ENCODE results near the gene KRT9. TPM values are rescaled to one million over a fixed set of nuclear protein-coding genes. Genes with fewer than 3 reads are reported as not detected.
"Not testable (repeated sequence)": the region's sequence is repeated elsewhere in the genome, so short reads cannot be mapped to it uniquely, and the experiment has no call there.

The KRT9 gene
- total and polyA plus RNA-seq, 9 donors: 0.12 TPM; not detected in 8

GRCh38 chr17:41578971-41579370, 7.1 kb upstream of the KRT9 start:
- H3K27ac ChIP-seq (ENCODE audit: low read length): no peak overlapping the region
- H3K9me3 ChIP-seq (replicated peaks; ENCODE audit: control insufficient read depth, low read depth, low read length): no peaks in the 10 kb centered on the region
- 72% methylated on average over 4 of the region's 5 CpGs for WGBS (ENCODE audit: insufficient coverage)
- H3K4me3 ChIP-seq (ENCODE audit: low read length): no peak overlapping the region
- H3K27me3 ChIP-seq (ENCODE audit: control insufficient read depth, insufficient read depth, low read length): peaks cover 16% of the 10 kb centered on the region
- no peak for DNase-seq
- H3K36me3 ChIP-seq (ENCODE audit: control insufficient read depth, insufficient read depth, low read length): no peaks in the 10 kb centered on the region
- peaks cover 2% of the 10 kb centered on the region for H3K4me1 ChIP-seq (ENCODE audit: control insufficient read depth, insufficient read depth, low read length)

- Histone ChIP-seq H3K4me3 (ENCODE audit: low read length) (no peak overlapping the region), H3K27ac (ENCODE audit: low read length) (no peak overlapping the region), H3K27me3 (ENCODE audit: control insufficient read depth, insufficient read depth, low read length) (peaks cover 17% of the 10 kb centered on the region), H3K4me1 (ENCODE audit: control insufficient read depth, insufficient read depth, low read length) (peaks cover 2% of the 10 kb centered on the region), H3K9me3 (replicated peaks; ENCODE audit: control insufficient read depth, low read depth, low read length) (no peaks in the 10 kb centered on the region), H3K36me3 (ENCODE audit: control insufficient read depth, insufficient read depth, low read length) (no peaks in the 10 kb centered on the region)
- whole genome bisulfite sequencing (ENCODE audit: insufficient coverage): no CpG with 5 or more reads among the region's 1 CpG
- no peak for DNase-seq
Observed at GRCh38 chr17:41578538-41578937, 6.7 kb upstream of the KRT9 start.

DNA sequence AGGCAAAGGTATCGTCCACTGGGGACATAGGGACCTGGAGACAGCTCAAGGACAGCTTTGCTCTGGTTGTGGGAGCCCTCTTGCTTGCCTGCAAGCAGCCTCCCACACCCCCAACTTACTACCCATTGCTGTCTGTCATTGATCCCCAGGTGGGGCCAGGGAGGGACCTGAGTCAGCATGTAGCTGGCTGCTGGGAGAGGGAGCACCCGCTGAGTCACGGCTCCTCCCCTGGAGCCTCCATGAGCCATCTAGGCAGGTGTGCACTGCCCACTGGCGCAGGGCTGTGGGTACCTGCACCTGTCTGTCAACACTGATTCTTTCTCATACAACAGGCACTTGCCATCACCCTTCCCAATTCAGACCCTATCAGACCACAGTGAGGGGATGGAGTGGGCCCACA, 4.9 kb upstream of the KRT9 start:
- H3K9me3 ChIP-seq (replicated peaks; ENCODE audit: control insufficient read depth, low read depth, low read length); H3K36me3 ChIP-seq (ENCODE audit: control insufficient read depth, insufficient read depth, low read length); DNase-seq; H3K4me1 ChIP-seq (ENCODE audit: control insufficient read depth, insufficient read depth, low read length); H3K4me3 ChIP-seq (ENCODE audit: low read length); H3K27ac ChIP-seq (ENCODE audit: low read length): not testable (repeated sequence)
- WGBS (ENCODE audit: insufficient coverage): no CpG with 5 or more reads among the region's 4 CpGs
- H3K27me3 ChIP-seq (ENCODE audit: control insufficient read depth, insufficient read depth, low read length): peaks cover 34% of the 10 kb centered on the region

GRCh38 chr17:41575336-41575735, 3.5 kb upstream of the KRT9 start:
- Histone ChIP-seq H3K4me1 (ENCODE audit: control insufficient read depth, insufficient read depth, low read length) (peaks cover 2% of the 10 kb centered on the region), H3K36me3 (ENCODE audit: control insufficient read depth, insufficient read depth, low read length) (no peaks in the 10 kb centered on the region), H3K9me3 (replicated peaks; ENCODE audit: control insufficient read depth, low read depth, low read length) (no peaks in the 10 kb centered on the region), H3K27me3 (ENCODE audit: control insufficient read depth, insufficient read depth, low read length) (peaks cover 35% of the 10 kb centered on the region), H3K27ac (ENCODE audit: low read length) (no peak overlapping the region), H3K4me3 (ENCODE audit: low read length) (no peak overlapping the region)
- DNase-seq: no peak
- WGBS (ENCODE audit: insufficient coverage): no CpG with 5 or more reads among the region's 3 CpGs

DNA sequence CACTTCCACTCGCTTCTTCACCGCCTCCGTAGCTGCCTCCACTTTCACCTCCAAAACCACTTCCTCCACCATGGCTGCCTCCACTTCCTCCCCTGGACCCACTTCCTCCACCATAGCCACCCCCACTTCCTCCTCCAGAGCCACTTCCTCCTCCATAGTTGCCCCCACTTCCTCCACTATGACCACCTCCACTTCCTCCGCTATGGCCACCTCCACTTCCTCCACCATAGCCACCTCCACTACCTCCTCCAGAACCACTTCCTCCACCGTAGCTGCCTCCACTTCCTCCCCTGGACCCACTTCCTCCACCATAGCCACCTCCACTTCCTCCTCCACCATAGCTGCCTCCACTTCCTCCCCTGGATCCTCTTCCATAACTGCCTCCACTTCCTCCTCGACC, 4.5 kb downstream of the KRT9 start:
- Histone ChIP-seq H3K36me3 (ENCODE audit: control insufficient read depth, insufficient read depth, low read length) (no peaks in the 10 kb centered on the region), H3K4me1 (ENCODE audit: control insufficient read depth, insufficient read depth, low read length) (no peaks in the 10 kb centered on the region), H3K9me3 (replicated peaks; ENCODE audit: control insufficient read depth, low read depth, low read length) (no peaks in the 10 kb centered on the region), H3K4me3 (ENCODE audit: low read length) (no peak overlapping the region), H3K27me3 (ENCODE audit: control insufficient read depth, insufficient read depth, low read length) (peaks cover 25% of the 10 kb centered on the region), H3K27ac (ENCODE audit: low read length) (no peak overlapping the region)
- 88% methylated on average over 5 of the region's 6 CpGs for WGBS (ENCODE audit: insufficient coverage)
- no peak for DNase-seq

DNA sequence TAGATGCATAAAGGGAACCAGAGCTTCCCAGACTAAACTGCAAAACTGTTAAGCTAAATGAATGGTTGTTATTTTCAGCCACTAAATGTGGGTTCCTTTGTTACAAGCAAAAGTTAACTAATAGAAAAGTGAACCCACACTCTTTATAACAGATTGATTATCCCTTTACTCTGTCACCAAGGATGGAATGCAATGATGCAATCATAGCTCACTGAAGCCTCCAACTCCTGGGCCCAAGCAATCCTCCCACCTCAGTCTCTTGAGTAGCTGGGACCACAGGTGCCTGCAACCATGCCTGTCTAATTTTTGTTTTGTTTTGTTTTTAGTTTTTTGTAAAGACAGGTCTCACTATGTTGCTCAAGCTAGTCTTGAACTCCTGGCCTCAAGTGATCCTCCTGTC, 6.5 kb downstream of the KRT9 start:
- no peak for DNase-seq
- peaks cover 15% of the 10 kb centered on the region for H3K27me3 ChIP-seq (ENCODE audit: control insufficient read depth, insufficient read depth, low read length)

GRCh38 chr17:41563607-41564170, 8.2 kb downstream of the KRT9 start:
- Histone ChIP-seq H3K4me3 (ENCODE audit: low read length) (no peak overlapping the region), H3K4me1 (ENCODE audit: control insufficient read depth, insufficient read depth, low read length) (no peaks in the 10 kb centered on the region), H3K36me3 (ENCODE audit: control insufficient read depth, insufficient read depth, low read length) (no peaks in the 10 kb centered on the region), H3K27ac (ENCODE audit: low read length) (no peak overlapping the region), H3K27me3 (ENCODE audit: control insufficient read depth, insufficient read depth, low read length) (peaks cover 22% of the 10 kb centered on the region), H3K9me3 (replicated peaks; ENCODE audit: control insufficient read depth, low read depth, low read length) (no peaks in the 10 kb centered on the region)
- no peak for DNase-seq
- 18% methylated on average over 3 of the region's 3 CpGs for WGBS (ENCODE audit: insufficient coverage)

More for the DNA sequence above, 6.5 kb downstream of the KRT9 start:
- no peaks in the 10 kb centered on the region for H3K9me3 ChIP-seq (replicated peaks; ENCODE audit: control insufficient read depth, low read depth, low read length)
- H3K4me1 ChIP-seq (ENCODE audit: control insufficient read depth, insufficient read depth, low read length): no peaks in the 10 kb centered on the region
- H3K27ac ChIP-seq (ENCODE audit: low read length): no peak overlapping the region
- no peaks in the 10 kb centered on the region for H3K36me3 ChIP-seq (ENCODE audit: control insufficient read depth, insufficient read depth, low read length)
- no peak overlapping the region for H3K4me3 ChIP-seq (ENCODE audit: low read length)

DNA sequence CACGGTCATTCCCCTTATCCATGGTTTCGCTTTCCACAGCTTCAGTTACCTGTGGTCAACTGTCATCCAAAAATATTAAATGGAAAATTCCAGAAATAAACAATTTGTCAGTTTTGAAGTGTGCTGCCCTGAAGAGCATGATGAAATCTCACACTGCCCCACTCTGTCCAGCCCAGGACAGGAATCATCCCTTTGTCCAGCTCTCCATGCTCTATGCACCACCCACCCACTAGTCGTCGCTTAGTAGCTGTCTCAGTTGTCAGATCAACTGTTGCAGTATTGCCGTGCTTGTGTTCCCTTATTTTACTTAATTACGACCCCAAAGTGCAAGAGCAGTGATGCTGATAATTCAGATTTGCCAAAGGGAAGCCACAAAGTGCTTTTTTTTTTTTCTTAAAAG, 10.3 kb downstream of the KRT9 start:
- Histone ChIP-seq H3K4me1 (ENCODE audit: control insufficient read depth, insufficient read depth, low read length) (no peaks in the 10 kb centered on the region), H3K27me3 (ENCODE audit: control insufficient read depth, insufficient read depth, low read length) (peaks cover 20% of the 10 kb centered on the region), H3K27ac (ENCODE audit: low read length) (no peak overlapping the region), H3K36me3 (ENCODE audit: control insufficient read depth, insufficient read depth, low read length) (no peaks in the 10 kb centered on the region), H3K4me3 (ENCODE audit: low read length) (no peak overlapping the region), H3K9me3 (replicated peaks; ENCODE audit: control insufficient read depth, low read depth, low read length) (no peaks in the 10 kb centered on the region)
- DNase-seq: no peak
- 83% methylated on average over 4 of the region's 6 CpGs for WGBS (ENCODE audit: insufficient coverage)

DNA sequence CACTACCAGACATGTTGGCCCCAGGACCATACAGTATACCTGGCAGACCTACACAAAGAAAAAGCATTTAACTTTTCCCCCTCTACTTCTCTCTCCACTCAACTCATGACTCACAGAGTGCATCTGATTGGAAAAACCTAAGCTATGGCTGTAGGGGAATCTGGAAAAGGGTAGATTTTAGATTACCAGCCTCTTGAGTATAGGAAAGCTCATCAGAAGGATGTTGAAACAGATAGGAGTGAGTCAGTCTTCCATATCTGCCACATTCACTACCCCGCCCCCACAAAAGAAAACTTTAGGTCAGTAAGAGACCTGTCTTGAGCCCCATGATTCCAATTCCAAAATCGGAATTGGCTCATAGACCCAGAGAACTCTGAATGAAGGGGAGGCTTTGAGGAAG, 12.3 kb downstream of the KRT9 start:
- Histone ChIP-seq H3K27ac (ENCODE audit: low read length) (no peak overlapping the region), H3K9me3 (replicated peaks; ENCODE audit: control insufficient read depth, low read depth, low read length) (no peaks in the 10 kb centered on the region), H3K27me3 (ENCODE audit: control insufficient read depth, insufficient read depth, low read length) (peaks cover 25% of the 10 kb centered on the region), H3K4me3 (ENCODE audit: low read length) (no peak overlapping the region), H3K4me1 (ENCODE audit: control insufficient read depth, insufficient read depth, low read length) (no peaks in the 10 kb centered on the region), H3K36me3 (ENCODE audit: control insufficient read depth, insufficient read depth, low read length) (no peaks in the 10 kb centered on the region)
- 100% methylated on average over 1 of the region's 2 CpGs for WGBS (ENCODE audit: insufficient coverage)
- no peak for DNase-seq

GRCh38 chr17:41556931-41557330, 14.9 kb downstream of the KRT9 start:
- no peaks in the 10 kb centered on the region for H3K4me1 ChIP-seq (ENCODE audit: control insufficient read depth, insufficient read depth, low read length)
- WGBS (ENCODE audit: insufficient coverage): 61% methylated on average over 7 of the region's 9 CpGs
- H3K27ac ChIP-seq (ENCODE audit: low read length): no peak overlapping the region
- no peak for DNase-seq
- peaks cover 20% of the 10 kb centered on the region for H3K27me3 ChIP-seq (ENCODE audit: control insufficient read depth, insufficient read depth, low read length)
- H3K4me3 ChIP-seq (ENCODE audit: low read length): no peak overlapping the region
- H3K36me3 ChIP-seq (ENCODE audit: control insufficient read depth, insufficient read depth, low read length): no peaks in the 10 kb centered on the region
- no peaks in the 10 kb centered on the region for H3K9me3 ChIP-seq (replicated peaks; ENCODE audit: control insufficient read depth, low read depth, low read length)

- H3K4me1 ChIP-seq (ENCODE audit: control insufficient read depth, insufficient read depth, low read length): no peaks in the 10 kb centered on the region
- H3K36me3 ChIP-seq (ENCODE audit: control insufficient read depth, insufficient read depth, low read length): no peaks in the 10 kb centered on the region
- no peaks in the 10 kb centered on the region for H3K9me3 ChIP-seq (replicated peaks; ENCODE audit: control insufficient read depth, low read depth, low read length)
- DNase-seq: no peak
- no peak overlapping the region for H3K27ac ChIP-seq (ENCODE audit: low read length)
- H3K4me3 ChIP-seq (ENCODE audit: low read length): no peak overlapping the region
- H3K27me3 ChIP-seq (ENCODE audit: control insufficient read depth, insufficient read depth, low read length): peaks cover 20% of the 10 kb centered on the region
- 47% methylated on average over 5 of the region's 5 CpGs for WGBS (ENCODE audit: insufficient coverage)
Observed at GRCh38 chr17:41556306-41556705, 15.6 kb downstream of the KRT9 start.
